ENCODE results near the gene INPP4A.

GRCh38 chr2:98478088-98478551 is 33.5 kb downstream of the INPP4A start:
- TF ChIP-seq POLR2AphosphoS5 (IDR thresholded peaks at IDR 0.05) = no peak
- no peak for TF ChIP-seq CTCF (IDR thresholded peaks at IDR 0.05)
